PC-3 (cell line): ENCODE data around the gene LBX2. TPM values are rescaled to one million over a fixed set of nuclear protein-coding genes. Genes with fewer than 3 reads are reported as not detected.

Source experiments
- ATAC-seq: fragments of 200-7000 bp; cut with Tn5 transposase; 2 replicates; pipeline ENCODE4 v1.9.1; 2020; ENCODE audit warnings: mild to moderate bottlenecking, moderate library complexity
- BruUV-seq: library from RNA; stranded (reverse); fragments of 400-500 nt; replicated peaks from 2 replicates; lab custom pipeline; 2021; lab: Mats Ljungman, UMichigan
- CTCF ChIA-PET: fragments of 300-600 bp; sonication (Branson Sonifier 250); formaldehyde crosslinking; loops from one replicate; lab custom pipeline; 2022; ENCODE audit warnings: antibody characterized with exemption; lab: Charles Lee
- POLR2A ChIA-PET: fragments of 300-600 bp; sonication (Branson Sonifier 250); formaldehyde crosslinking; loops from one replicate; lab custom pipeline; 2022; ENCODE audit warnings: antibody characterized with exemption; ENCODE audit not compliant: unreplicated experiment; lab: Charles Lee
- DNase-seq: peaks from one replicate; pipeline ENCODE4 v3.0.0-alpha.2; 2015
- H2AFZ ChIP-seq: fragments of 300-600 bp; sonication (generic); 2 replicates; pipeline ENCODE4 v1.6.0; 2016; ENCODE audit warnings: antibody characterized with exemption, low read length
- H3F3A ChIP-seq: fragments of 300-600 bp; sonication (generic); one replicate; pipeline ENCODE4 v1.6.0; 2017; ENCODE audit warnings: antibody characterized with exemption, low read length, control low read depth, mild to moderate bottlenecking; ENCODE audit not compliant: unreplicated experiment
- H3K27ac ChIP-seq: fragments of 300-600 bp; sonication (generic); 2 replicates; pipeline ENCODE4 v1.5.1; 2016; ENCODE audit warnings: mild to moderate bottlenecking, low read length
- H3K27me3 ChIP-seq: fragments of 300-600 bp; sonication (generic); 2 replicates; pipeline ENCODE4 v1.6.1; 2016; ENCODE audit warnings: low read length, mixed read lengths
- H3K36me3 ChIP-seq: fragments of 300-600 bp; sonication (generic); 2 replicates; pipeline ENCODE4 v1.6.1; 2016; ENCODE audit warnings: low read depth, mixed run types, low read length, mixed read lengths
- H3K4me1 ChIP-seq: fragments of 300-600 bp; sonication (generic); 2 replicates; pipeline ENCODE4 v1.5.1; 2016; ENCODE audit warnings: low read length; ENCODE audit not compliant: insufficient read depth
- H3K4me2 ChIP-seq: fragments of 300-600 bp; sonication (generic); 2 replicates; pipeline ENCODE4 v1.6.0; 2016; ENCODE audit warnings: low read length
- H3K4me3 ChIP-seq: fragments of 300-600 bp; sonication (generic); 2 replicates; pipeline ENCODE4 v1.5.1; 2016; ENCODE audit warnings: mild to moderate bottlenecking, low read length, mixed read lengths
- H3K79me2 ChIP-seq: fragments of 300-600 bp; sonication (generic); 2 replicates; pipeline ENCODE4 v1.6.1; 2017; ENCODE audit warnings: low read length, mixed read lengths
- H3K9ac ChIP-seq: fragments of 300-600 bp; sonication (generic); 2 replicates; pipeline ENCODE4 v1.6.0; 2016; ENCODE audit warnings: mild to moderate bottlenecking, low read length
- H3K9me2 ChIP-seq: fragments of 300-600 bp; sonication (generic); replicated peaks from 2 replicates; pipeline ENCODE4 v1.6.1; 2016; ENCODE audit warnings: mixed run types, low read length, mixed read lengths
- H3K9me3 ChIP-seq: fragments of 300-600 bp; sonication (generic); 2 replicates; pipeline ENCODE4 v1.6.1; 2016; ENCODE audit warnings: low read length, mixed read lengths
- H4K20me1 ChIP-seq: fragments of 300-600 bp; sonication (generic); 2 replicates; pipeline ENCODE4 v1.6.1; 2016; ENCODE audit warnings: low read length, mixed read lengths
- CTCF ChIP-seq: fragments of 300-600 bp; sonication (generic); conservative IDR thresholded peaks from 2 replicates; pipeline ENCODE4 v1.5.1; 2017; ENCODE audit warnings: antibody characterized with exemption, low read depth, mild to moderate bottlenecking, low read length
- EZH2 ChIP-seq: fragments of 300-600 bp; sonication (generic); IDR thresholded peaks from one replicate; pipeline ENCODE4 v1.6.1; 2017; ENCODE audit warnings: antibody characterized with exemption, mild to moderate bottlenecking, low read length; ENCODE audit not compliant: unreplicated experiment
- EZH2phosphoT487 ChIP-seq: fragments of 300-600 bp; sonication (generic); IDR thresholded peaks from 2 replicates; pipeline ENCODE4 v1.6.1; 2018; ENCODE audit warnings: mild to moderate bottlenecking, antibody characterized with exemption, low read length, borderline replicate concordance
- intact Hi-C: fragments of 100-400 bp; cut with micrococcal nuclease; formaldehyde crosslinking; loops from 2 replicates; pipeline ENCODE4 v1.9.0; 2023
- total RNA-seq: library from RNA; depleted of rRNA; stranded (reverse); fragments of >200 nt; gene quantifications from 2 replicates; pipeline ENCODE4 v1.2.3, GENCODE V29; 2014

Gene LBX2
- total RNA-seq, 1 experiment from 2014 or later = not detected

- DNase-seq (no peak), ATAC-seq (no peak)
- H3F3A ChIP-seq = no peaks in the 10 kb centered on the region
- no peaks in the 10 kb centered on the region for H4K20me1 ChIP-seq
- TF ChIP-seq EZH2 = no peak
- no peak for TF ChIP-seq EZH2phosphoT487
- no peak for TF ChIP-seq CTCF
- no peak overlapping the region for H3K4me2 ChIP-seq
- no peaks in the 10 kb centered on the region for H3K27me3 ChIP-seq
- no peaks in the 10 kb centered on the region for H3K9me3 ChIP-seq
- ChIA-PET POLR2A (no interaction called here), CTCF (no interaction called here)
- H3K9ac ChIP-seq = no peak overlapping the region
- no peak overlapping the region for H3K27ac ChIP-seq
- H3K79me2 ChIP-seq = peaks cover 4% of the 10 kb centered on the region
- no peak overlapping the region for H2AFZ ChIP-seq
- no peaks in the 10 kb centered on the region for H3K9me2 ChIP-seq
- intact Hi-C loops = no loop called here
- no TSS peak for BruUV-seq
- H3K36me3 ChIP-seq = peaks cover 7% of the 10 kb centered on the region; the same call in 1 of the 2 replicates
- 0 out of 2 replicates have a peak, but pooled peaks cover 2% of the 10 kb centered on the region for H3K4me1 ChIP-seq
- no peak overlapping the region for H3K4me3 ChIP-seq
Measured at GRCh38 chr2:74536166-74536950, 37.0 kb upstream of the LBX2 start.

- Histone ChIP-seq H3K9ac (no peak overlapping the region), H3K36me3 (peaks cover 7% of the 10 kb centered on the region; the same call in 1 of the 2 replicates), H3K79me2 (peaks cover 12% of the 10 kb centered on the region), H4K20me1 (no peaks in the 10 kb centered on the region), H3K4me2 (no peak overlapping the region), H3K9me2 (no peaks in the 10 kb centered on the region), H3K9me3 (no peaks in the 10 kb centered on the region), H3F3A (no peaks in the 10 kb centered on the region), H3K27me3 (no peaks in the 10 kb centered on the region), H3K27ac (no peak overlapping the region), H3K4me3 (no peak overlapping the region), H3K4me1 (peaks cover 8% of the 10 kb centered on the region; the same call in 1 of the 2 replicates), H2AFZ (no peak overlapping the region)
- CTCF ChIA-PET = no interaction called here
- intact Hi-C loops = no loop called here
- POLR2A ChIA-PET = no interaction called here
- ATAC-seq (no peak), DNase-seq (no peak)
- no TSS peak for BruUV-seq
- no peak for TF ChIP-seq EZH2phosphoT487
- no peak for TF ChIP-seq EZH2
- no peak for TF ChIP-seq CTCF
Measured at GRCh38 chr2:74535440-74535965, 36.1 kb upstream of the LBX2 start.

GRCh38 chr2:74534411-74534810 lies 35.0 kb upstream of the LBX2 start:
- H3F3A ChIP-seq = no peaks in the 10 kb centered on the region
- H3K36me3 ChIP-seq = peaks cover 7% of the 10 kb centered on the region; the same call in 1 of the 2 replicates
- H3K9me3 ChIP-seq = no peaks in the 10 kb centered on the region
- intact Hi-C loops = loop anchor here (5.0 kb wide), 1 partner anchor 53 kb away; no protein-coding TSS in a partner anchor
- H3K4me1 ChIP-seq = peaks cover 8% of the 10 kb centered on the region; the same call in 1 of the 2 replicates
- H2AFZ ChIP-seq = no peak overlapping the region
- H3K9ac ChIP-seq = no peak overlapping the region
- ChIA-PET POLR2A (no interaction called here), CTCF (no interaction called here)
- TF ChIP-seq EZH2phosphoT487 = no peak
- TF ChIP-seq CTCF = no peak
- no peak for TF ChIP-seq EZH2
- peaks cover 20% of the 10 kb centered on the region for H3K79me2 ChIP-seq
- H4K20me1 ChIP-seq = no peaks in the 10 kb centered on the region
- DNase-seq (no peak), ATAC-seq (no peak)
- H3K27me3 ChIP-seq = no peaks in the 10 kb centered on the region
- H3K27ac ChIP-seq = no peak overlapping the region
- no peaks in the 10 kb centered on the region for H3K9me2 ChIP-seq
- no TSS peak for BruUV-seq
- no peak overlapping the region for H3K4me3 ChIP-seq
- H3K4me2 ChIP-seq = no peak overlapping the region
